Sigmoid colon (tissue), 7 donors: ENCODE results near the gene KIDINS220. TPM values are rescaled to one million over a fixed set of nuclear protein-coding genes. Genes with fewer than 3 reads are reported as not detected.

ENCODE experiments used
- DNase-seq: peaks from one replicate; pipeline ENCODE4 v3.0.0-alpha.2; 2019
- H3K27ac ChIP-seq, 4 donors: fragments of 200-600 bp; sonication (generic); one replicate each; pipeline ENCODE4 v1.5.1; 2016 to 2019; ENCODE audit warnings: mild to moderate bottlenecking in 1 of 4
- H3K27me3 ChIP-seq, 3 donors: fragments of 200-600 bp; sonication (generic); one replicate each; pipeline ENCODE4 v1.5.1; 2019; ENCODE audit warnings: mild to moderate bottlenecking in 1 of 3
- H3K36me3 ChIP-seq, 4 donors: fragments of 200-600 bp; sonication (generic); one replicate each; pipeline ENCODE4 v1.5.1; 2016 to 2019
- H3K4me1 ChIP-seq, 4 donors: fragments of 200-600 bp; sonication (generic); one replicate each; pipeline ENCODE4 v1.5.1; 2017 to 2019
- H3K4me3 ChIP-seq, 4 donors: fragments of 200-600 bp; sonication (generic); one replicate each; pipeline ENCODE4 v1.5.1; 2017 to 2019; ENCODE audit warnings: mild to moderate bottlenecking in 2 of 4, moderate library complexity in 1 of 4
- H3K9me3 ChIP-seq, 4 donors: fragments of 200-600 bp in 3 of 4; sonication (generic) in 3 of 4; one replicate each; pipeline versions ENCODE4 v1.5.1 to v1.6.1; 2013 to 2019
- EP300 ChIP-seq, 4 donors: sonication (generic); formaldehyde crosslinking; IDR thresholded peaks; one replicate each; pipeline ENCODE4 v1.6.1; 2017; ENCODE audit warnings: antibody characterized with exemption in 4 of 4
- POLR2A ChIP-seq, 2 donors: fragments of 450-650 bp; IDR thresholded peaks; one replicate each; pipeline ENCODE4 v1.6.1; 2016; ENCODE audit warnings: antibody characterized with exemption in 2 of 2, mild to moderate bottlenecking in 2 of 2, moderate library complexity in 2 of 2
- POLR2AphosphoS5 ChIP-seq, 4 donors: sonication (generic); formaldehyde crosslinking; IDR thresholded peaks; one replicate each; pipeline ENCODE4 v1.6.1; 2017; ENCODE audit warnings: antibody characterized with exemption in 4 of 4
- WGBS, 2 donors: extraction: QIAGEN DNeasy Blood & Tissue Kit; methylation state at CpG; one replicate each; pipeline ENCODE4 v1.1.7; 2013; 5-methylcytosine and 5-hydroxymethylcytosine counted together
- intact Hi-C: fragments of 100-400 bp; cut with DNase I; formaldehyde crosslinking; loops from one replicate; pipeline ENCODE4 v1.15.1; 2023
- polyA plus RNA-seq, 3 donors: library from polyadenylated mRNA; stranded (reverse); fragments of 200-250 nt; gene quantifications; one replicate each; pipeline ENCODE4 v1.2.3, GENCODE V29; 2013
- total RNA-seq, 4 donors: library from RNA; depleted of rRNA; stranded (reverse); fragments of >200 nt; gene quantifications; one replicate each; pipeline ENCODE4 v1.1.0, GENCODE V29; 2016
- TF ChIP-seq, protein P1 (sequence below), 4 experiments: fragments of 450-650 bp in 3 of 4; fragments of 200-600 bp in 1 of 4; IDR thresholded peaks; one replicate each; pipeline ENCODE4 v1.5.1; 2016 to 2019; ENCODE audit warnings: antibody characterized with exemption in 4 of 4, mild to moderate bottlenecking in 3 of 4, moderate library complexity in 2 of 4
- donor health status: healthy with polysubstance abuse.
- donor health status: Bipolar disorder and iron deficiency.
- donor health status: healthy.

Gene KIDINS220
- total and polyA plus RNA-seq, 7 donors, result 3.0 to 111 (median 85.7) TPM

GRCh38 chr2:8847400-8847799 is 10.0 kb upstream of the KIDINS220 start:
- no peaks in the 10 kb centered on the region for H3K9me3 ChIP-seq
- TF ChIP-seq EP300 (IDR thresholded peaks at IDR 0.05) (no peak), POLR2A (IDR thresholded peaks at IDR 0.05) (no peak), POLR2AphosphoS5 (IDR thresholded peaks at IDR 0.05) (no peak)
- TF ChIP-seq, protein P1, sequence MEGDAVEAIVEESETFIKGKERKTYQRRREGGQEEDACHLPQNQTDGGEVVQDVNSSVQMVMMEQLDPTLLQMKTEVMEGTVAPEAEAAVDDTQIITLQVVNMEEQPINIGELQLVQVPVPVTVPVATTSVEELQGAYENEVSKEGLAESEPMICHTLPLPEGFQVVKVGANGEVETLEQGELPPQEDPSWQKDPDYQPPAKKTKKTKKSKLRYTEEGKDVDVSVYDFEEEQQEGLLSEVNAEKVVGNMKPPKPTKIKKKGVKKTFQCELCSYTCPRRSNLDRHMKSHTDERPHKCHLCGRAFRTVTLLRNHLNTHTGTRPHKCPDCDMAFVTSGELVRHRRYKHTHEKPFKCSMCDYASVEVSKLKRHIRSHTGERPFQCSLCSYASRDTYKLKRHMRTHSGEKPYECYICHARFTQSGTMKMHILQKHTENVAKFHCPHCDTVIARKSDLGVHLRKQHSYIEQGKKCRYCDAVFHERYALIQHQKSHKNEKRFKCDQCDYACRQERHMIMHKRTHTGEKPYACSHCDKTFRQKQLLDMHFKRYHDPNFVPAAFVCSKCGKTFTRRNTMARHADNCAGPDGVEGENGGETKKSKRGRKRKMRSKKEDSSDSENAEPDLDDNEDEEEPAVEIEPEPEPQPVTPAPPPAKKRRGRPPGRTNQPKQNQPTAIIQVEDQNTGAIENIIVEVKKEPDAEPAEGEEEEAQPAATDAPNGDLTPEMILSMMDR (IDR thresholded peaks at IDR 0.05), result no peak
- peaks cover 0 to 7% (median 0%) of the 10 kb centered on the region in 4 donors for H3K4me1 ChIP-seq
- H3K27ac ChIP-seq, result no peak overlapping the region
- no peaks in the 10 kb centered on the region for H3K27me3 ChIP-seq
- WGBS, 2 donors, result 18 to 65% methylated on average over 6 of the region's 6 CpGs
- intact Hi-C loops, result no loop called here
- DNase-seq, result no peak
- H3K36me3 ChIP-seq, result no peaks in the 10 kb centered on the region
- H3K4me3 ChIP-seq, result no peak overlapping the region

- Histone ChIP-seq H3K27me3 (no peaks in the 10 kb centered on the region), H3K27ac (no peak overlapping the region), H3K4me3 (no peak overlapping the region), H3K36me3 (no peaks in the 10 kb centered on the region), H3K9me3 (no peaks in the 10 kb centered on the region), H3K4me1 (peaks cover 0 to 5% (median 3%) of the 10 kb centered on the region in 4 donors)
- WGBS, 2 donors, result 91 to 93% methylated on average over 4 of the region's 4 CpGs
- DNase-seq, result no peak
- intact Hi-C loops, result no loop called here
- TF ChIP-seq, protein P1 (IDR thresholded peaks at IDR 0.05), result no peak
- TF ChIP-seq POLR2A (IDR thresholded peaks at IDR 0.05) (no peak), POLR2AphosphoS5 (IDR thresholded peaks at IDR 0.05) (no peak), EP300 (IDR thresholded peaks at IDR 0.05) (no peak)
These were observed 4.5 kb upstream of the KIDINS220 start for GRCh38 chr2:8841932-8842331.

- no peak for DNase-seq
- intact Hi-C loops, result no loop called here
- Histone ChIP-seq H3K27me3 (no peaks in the 10 kb centered on the region), H3K4me3 (no peak overlapping the region), H3K27ac (no peak overlapping the region), H3K36me3 (no peaks in the 10 kb centered on the region), H3K9me3 (no peaks in the 10 kb centered on the region), H3K4me1 (peaks cover 0 to 17% (median 14%) of the 10 kb centered on the region in 4 donors)
- 55 to 72% methylated on average over 12 of the region's 12 CpGs for WGBS, 2 donors
- TF ChIP-seq POLR2A (IDR thresholded peaks at IDR 0.05) (no peak), POLR2AphosphoS5 (IDR thresholded peaks at IDR 0.05) (no peak), EP300 (IDR thresholded peaks at IDR 0.05) (no peak)
- TF ChIP-seq, protein P1 (IDR thresholded peaks at IDR 0.05), result no peak
These were observed 3.2 kb upstream of the KIDINS220 start for GRCh38 chr2:8840475-8841091.

- TF ChIP-seq, protein P1 (IDR thresholded peaks at IDR 0.05), result no peak
- TF ChIP-seq POLR2A (IDR thresholded peaks at IDR 0.05) (no peak), POLR2AphosphoS5 (IDR thresholded peaks at IDR 0.05) (no peak), EP300 (IDR thresholded peaks at IDR 0.05) (no peak)
- H3K4me1 ChIP-seq, result peaks cover 0 to 29% (median 26%) of the 10 kb centered on the region in 4 donors
- no peaks in the 10 kb centered on the region for H3K36me3 ChIP-seq
- H3K9me3 ChIP-seq, result no peaks in the 10 kb centered on the region
- intact Hi-C loops, result no loop called here
- H3K4me3 ChIP-seq, result no peak overlapping the region
- H3K27ac ChIP-seq, result no peak overlapping the region
- H3K27me3 ChIP-seq, result no peaks in the 10 kb centered on the region
- no peak for DNase-seq
- 69 to 79% methylated on average over 5 of the region's 5 CpGs for WGBS, 2 donors
These were observed 2.0 kb upstream of the KIDINS220 start for GRCh38 chr2:8839189-8839965.
